GM21786 (cell line): ENCODE data around the gene KDM5C.

Source experiments
- ATAC-seq: cut with Tn5 transposase; IDR thresholded peaks from one replicate; pipeline ENCODE4 v1.9.1; 2021; ENCODE audit not compliant: unreplicated experiment

Gene KDM5C

GRCh38 chrX:53251307-53251706 is 26.3 kb upstream of the KDM5C start:
- ATAC-seq: no peak

- ATAC-seq: no peak
These were observed 25.5 kb upstream of the KDM5C start for GRCh38 chrX:53250556-53250955.

GRCh38 chrX:53249408-53250042 is 24.5 kb upstream of the KDM5C start:
- ATAC-seq: no peak

- ATAC-seq: no peak
These were observed 22.9 kb upstream of the KDM5C start for GRCh38 chrX:53247928-53248327.

- no peak for ATAC-seq
These were observed 21.2 kb upstream of the KDM5C start for GRCh38 chrX:53246231-53246630.

GRCh38 chrX:53244610-53245009 is 19.6 kb upstream of the KDM5C start:
- ATAC-seq: no peak

GRCh38 chrX:53242310-53242709 is 17.3 kb upstream of the KDM5C start:
- no peak for ATAC-seq

GRCh38 chrX:53241558-53241957 is 16.6 kb upstream of the KDM5C start:
- ATAC-seq: no peak

- no peak for ATAC-seq
These were observed 14.5 kb upstream of the KDM5C start for GRCh38 chrX:53239474-53239873.

- no peak for ATAC-seq
These were observed 12.0 kb upstream of the KDM5C start for GRCh38 chrX:53237056-53237455.

GRCh38 chrX:53236025-53236679 is 11.1 kb upstream of the KDM5C start:
- ATAC-seq: no peak

GRCh38 chrX:53235566-53235965 is 10.6 kb upstream of the KDM5C start:
- no peak for ATAC-seq

- no peak for ATAC-seq
These were observed 9.5 kb upstream of the KDM5C start for GRCh38 chrX:53234484-53234883.

GRCh38 chrX:53233536-53233935 is 8.5 kb upstream of the KDM5C start:
- no peak for ATAC-seq

- no peak for ATAC-seq
These were observed 5.1 kb upstream of the KDM5C start for GRCh38 chrX:53230116-53230515.

- no peak for ATAC-seq
These were observed 2.3 kb upstream of the KDM5C start for GRCh38 chrX:53227224-53227765.

- ATAC-seq: no peak
These were observed 800 bp downstream of the KDM5C start for GRCh38 chrX:53223955-53224859.

- ATAC-seq: no peak
These were observed 1.8 kb downstream of the KDM5C start for GRCh38 chrX:53223068-53223693.

- ATAC-seq: no peak
These were observed 13.5 kb downstream of the KDM5C start for GRCh38 chrX:53211391-53211978.

GRCh38 chrX:53196678-53197077 is 28.3 kb downstream of the KDM5C start:
- no peak for ATAC-seq

- no peak for ATAC-seq
These were observed 29.6 kb downstream of the KDM5C start for GRCh38 chrX:53195401-53195800.
